HuH-7 (cell line): ENCODE measurements around the gene FAP.
A peak's percentile ranks its signal among the peaks of the same experiment; 100 is the strongest.

Experiments used
- DNase-seq: peaks from one replicate; pipeline ENCODE4 v3.0.0; 2011; ENCODE audit warnings: low spot score

FAP gene

GRCh38 chr2:162242586-162243280 lies 512 bp downstream of the FAP start:
- no peak for DNase-seq

DNA sequence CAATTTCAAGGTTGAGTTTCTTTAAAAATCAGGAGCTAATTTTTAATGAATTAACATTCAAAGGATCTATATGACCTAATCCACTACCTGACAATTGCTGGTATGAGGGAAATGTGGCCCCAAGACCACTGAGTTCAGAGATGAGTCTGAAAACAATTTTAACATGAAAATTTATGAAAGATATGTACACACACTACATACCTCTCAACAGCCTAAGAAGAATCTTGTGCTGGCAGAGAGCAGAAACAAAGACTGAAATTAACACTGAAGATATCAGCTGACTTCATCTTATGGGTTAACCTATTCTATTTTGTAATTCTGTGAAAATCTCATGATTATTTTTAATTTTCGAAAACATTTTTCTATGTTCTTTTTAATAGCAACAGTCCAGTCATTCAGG lies 1.7 kb downstream of the FAP start:
- DNase-seq: no peak

DNA sequence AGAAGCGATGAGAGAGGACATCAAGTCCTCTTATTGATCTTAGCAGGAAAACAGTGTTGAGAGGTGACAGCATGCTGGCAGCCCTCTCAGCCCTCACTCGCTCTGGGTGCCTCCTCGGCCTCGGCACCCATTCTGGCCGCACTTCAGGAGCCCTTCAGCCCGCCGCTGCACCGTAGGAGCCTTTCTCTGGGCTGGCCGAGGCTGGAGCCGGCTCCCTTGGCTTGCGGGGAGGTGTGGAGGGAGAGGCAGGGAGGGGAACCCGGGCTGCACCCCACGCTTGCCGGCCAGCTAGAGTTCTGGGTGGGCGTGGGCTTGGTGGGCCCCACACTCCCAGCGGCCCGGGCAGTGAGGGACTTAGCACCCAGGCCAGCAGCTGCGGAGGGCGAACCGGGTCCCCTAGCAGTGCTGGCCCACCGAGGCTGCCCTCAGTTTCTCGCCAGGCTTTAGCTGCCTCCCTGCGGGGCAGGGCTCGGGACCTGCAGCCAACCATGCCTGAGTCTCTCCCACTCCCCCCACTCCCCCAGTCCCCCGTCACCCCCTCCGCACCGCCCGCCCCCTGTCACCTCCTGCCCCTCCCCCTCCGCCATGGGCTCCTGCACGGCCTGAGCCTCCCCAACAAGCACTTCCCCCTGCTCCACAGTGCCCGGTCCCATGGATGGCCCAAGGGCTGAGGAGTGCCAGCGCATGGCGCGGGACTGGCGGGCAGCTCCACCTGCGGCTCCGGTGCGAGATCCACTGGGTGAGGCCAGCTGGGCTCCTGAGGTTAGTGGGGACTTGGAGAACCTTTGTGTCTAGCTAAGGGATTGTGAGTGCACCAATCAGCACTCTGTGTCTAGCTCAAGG lies 8.4 kb downstream of the FAP start:
- no peak for DNase-seq

GRCh38 chr2:162233197-162233596 lies 10.0 kb downstream of the FAP start:
- no peak for DNase-seq

- DNase-seq: no peak
Observed at GRCh38 chr2:162232671-162233070, 10.6 kb downstream of the FAP start.

- no peak for DNase-seq
Observed at GRCh38 chr2:162232027-162232426, 11.2 kb downstream of the FAP start.

GRCh38 chr2:162230761-162231160 lies 12.5 kb downstream of the FAP start:
- DNase-seq: no peak

DNA sequence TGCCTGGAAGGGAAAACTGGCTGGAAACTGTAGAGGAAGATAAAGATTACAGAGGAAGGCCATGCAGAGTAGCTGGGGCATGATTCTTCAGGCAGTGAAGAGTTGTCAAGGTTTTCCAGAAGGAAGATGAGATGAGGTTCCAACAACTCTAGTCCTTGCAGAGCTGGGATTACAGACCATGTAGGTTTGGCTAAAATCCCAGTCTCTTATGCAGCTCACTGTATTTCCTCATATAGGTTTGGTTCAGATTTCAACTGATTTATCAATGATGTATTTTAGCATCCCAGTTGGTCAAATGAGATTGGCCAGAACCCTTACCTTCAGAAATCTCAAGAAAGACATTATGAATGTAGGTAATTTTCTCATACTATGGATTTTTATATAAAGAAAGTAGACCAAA lies 16.4 kb downstream of the FAP start:
- no peak for DNase-seq

DNA sequence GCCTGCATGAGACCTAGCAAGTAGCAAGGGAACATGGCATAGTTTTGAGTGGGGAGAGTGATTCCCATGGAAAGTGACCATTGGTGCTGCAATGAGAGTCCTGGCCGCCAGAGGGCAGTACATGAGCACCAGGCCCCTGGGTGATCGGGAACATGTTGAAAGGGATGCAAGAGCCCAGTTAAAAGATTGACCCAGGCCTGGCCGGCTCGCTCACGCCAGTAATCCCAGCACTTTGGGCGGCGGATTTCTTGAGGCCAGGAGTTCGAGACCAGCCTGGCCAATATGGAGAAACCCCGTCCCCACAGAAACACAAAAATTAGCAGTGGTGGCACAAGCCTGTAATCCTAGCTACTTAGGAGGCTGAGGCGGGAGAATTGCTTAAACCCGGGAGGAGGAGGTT lies 22.2 kb downstream of the FAP start:
- peak; percentile 64 for DNase-seq

DNA sequence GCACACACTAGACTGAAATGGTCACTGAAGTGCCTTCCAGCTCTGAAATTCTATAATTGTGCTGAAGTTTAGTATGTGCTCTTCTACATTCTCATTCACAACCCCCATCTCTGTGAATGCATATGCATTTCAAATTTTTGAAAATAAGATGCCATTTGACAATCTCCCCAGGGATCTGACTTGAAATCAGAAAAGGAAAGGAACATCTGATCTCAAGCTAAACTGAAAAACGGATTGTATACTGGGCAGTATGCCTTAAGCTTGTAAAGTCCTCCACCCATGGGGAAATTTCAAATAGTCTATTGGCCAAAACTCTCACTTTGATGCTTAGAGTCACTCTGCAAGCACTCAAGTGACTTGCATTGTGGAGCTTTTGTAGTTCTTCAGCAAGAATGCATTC lies 22.9 kb downstream of the FAP start:
- DNase-seq: no peak

DNA sequence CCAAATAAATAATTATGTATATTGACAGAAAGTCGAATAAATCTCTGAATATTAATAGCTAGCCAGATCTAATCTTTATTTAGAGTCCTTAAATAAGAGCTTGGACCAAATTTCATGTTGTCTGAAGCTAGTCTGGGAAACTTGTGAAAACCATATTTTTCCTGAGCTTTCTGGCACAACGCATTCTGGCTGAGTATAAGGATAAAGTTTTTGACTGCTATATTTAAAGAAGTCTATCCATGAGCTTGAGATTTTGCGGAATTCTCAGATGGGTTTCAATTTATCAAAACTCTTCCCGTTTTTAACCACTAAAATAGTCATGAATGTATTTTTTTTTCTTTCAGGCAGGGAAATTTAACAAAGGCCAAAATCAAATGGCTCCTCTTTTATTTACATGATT lies 23.8 kb downstream of the FAP start:
- no peak for DNase-seq

DNA sequence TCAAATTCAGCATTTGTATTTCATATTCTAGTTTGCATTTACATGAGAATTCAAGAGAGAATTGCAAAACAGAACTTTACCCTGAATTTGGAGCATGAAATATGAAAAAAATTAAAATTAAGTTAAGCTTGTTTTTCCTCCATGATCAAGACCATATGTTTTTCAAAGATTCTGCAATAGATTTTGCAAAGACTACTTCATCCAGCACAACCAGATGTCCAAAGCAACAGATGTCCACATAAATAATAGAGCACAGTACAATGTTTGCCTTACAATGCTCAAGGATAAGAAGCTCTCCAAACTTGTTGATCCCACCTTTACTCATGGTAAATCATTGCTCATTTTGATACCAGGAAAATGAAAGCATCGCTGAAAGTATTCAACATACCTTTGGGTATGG lies 25.6 kb downstream of the FAP start:
- no peak for DNase-seq

- no peak for DNase-seq
Observed at GRCh38 chr2:162215162-162215561, 28.1 kb downstream of the FAP start.

- no peak for DNase-seq
Observed at GRCh38 chr2:162212366-162212765, 30.9 kb downstream of the FAP start.

DNA sequence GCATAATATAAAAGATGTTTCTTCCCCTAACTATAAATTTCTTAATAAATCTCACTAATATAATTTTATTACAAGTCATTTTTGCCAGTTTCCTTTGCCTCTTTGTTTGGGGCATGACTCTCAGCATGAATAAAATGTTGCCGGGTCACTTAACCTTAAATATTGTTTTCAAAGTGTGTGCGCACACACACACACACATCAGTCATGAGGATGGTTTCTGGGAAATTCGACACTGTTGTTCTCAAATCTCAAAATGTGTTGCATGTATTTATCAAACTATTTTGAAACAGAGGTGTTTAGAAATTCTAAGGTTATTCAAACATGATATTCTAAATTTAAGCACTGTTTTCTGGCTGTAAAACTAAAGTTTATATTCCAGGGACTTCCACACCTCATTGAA lies 31.5 kb downstream of the FAP start:
- no peak for DNase-seq

GRCh38 chr2:162210385-162210784 lies 32.9 kb downstream of the FAP start:
- no peak for DNase-seq

DNA sequence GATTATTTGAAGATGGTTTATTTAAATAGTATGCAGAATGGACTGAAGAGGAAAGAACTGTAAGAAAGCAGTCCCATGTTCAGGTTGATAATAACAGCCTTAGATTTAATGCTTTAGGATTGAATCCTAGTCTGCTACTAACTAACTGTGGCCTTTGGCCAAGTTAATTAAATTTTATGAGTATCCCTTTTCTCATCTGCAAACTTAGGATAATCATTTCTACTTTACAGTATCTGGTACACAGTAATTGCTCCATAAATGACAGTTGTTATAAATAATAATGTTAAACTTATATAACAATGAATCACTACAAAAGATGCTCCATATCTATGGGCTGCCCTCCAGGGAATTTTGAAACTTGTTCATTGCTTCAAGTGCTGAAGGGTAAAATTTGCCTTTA lies 41.0 kb downstream of the FAP start:
- no peak for DNase-seq

- no peak for DNase-seq
Observed at GRCh38 chr2:162200636-162201035, 42.6 kb downstream of the FAP start.

DNA sequence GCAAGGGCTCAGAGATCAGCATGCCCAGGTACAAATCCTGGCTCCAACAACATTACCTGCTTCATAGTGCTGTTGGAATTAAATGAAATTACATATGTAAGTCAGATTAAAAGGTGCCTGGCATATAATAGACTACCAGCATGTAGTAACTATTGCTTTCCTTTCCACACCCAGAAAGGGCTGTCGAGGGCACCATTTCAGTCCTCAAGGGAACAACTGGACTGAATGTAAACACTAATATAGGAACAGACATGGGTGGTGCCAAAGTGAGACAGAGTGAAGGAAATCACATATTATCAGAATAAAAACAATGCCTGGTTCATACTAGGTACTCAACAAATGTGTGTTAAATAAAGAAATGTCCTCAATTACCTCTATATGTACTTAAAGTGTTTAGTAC lies 43.3 kb downstream of the FAP start:
- DNase-seq: no peak

DNA sequence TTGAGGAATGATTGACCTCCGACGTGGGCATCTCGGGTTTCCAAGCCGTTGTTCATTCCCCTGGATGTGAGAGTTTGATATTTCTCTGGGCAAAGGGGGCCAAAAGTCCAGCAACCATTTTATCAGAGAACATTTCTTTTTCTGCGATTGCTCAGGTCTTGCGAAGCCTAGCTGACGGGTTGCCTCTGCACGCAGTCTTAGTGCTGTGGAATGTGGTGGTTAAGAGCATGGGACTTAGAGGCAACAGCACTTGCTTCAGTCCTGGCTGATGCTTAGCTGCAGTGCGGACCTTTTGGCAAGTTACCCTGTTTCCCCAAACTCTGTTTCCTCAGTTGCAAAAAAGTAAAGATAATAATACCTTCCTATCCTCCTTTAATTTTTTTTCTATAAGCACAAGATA lies 45.0 kb downstream of the FAP start:
- DNase-seq: no peak

GRCh38 chr2:162197069-162197825 lies 46.0 kb downstream of the FAP start:
- DNase-seq: no peak

DNA sequence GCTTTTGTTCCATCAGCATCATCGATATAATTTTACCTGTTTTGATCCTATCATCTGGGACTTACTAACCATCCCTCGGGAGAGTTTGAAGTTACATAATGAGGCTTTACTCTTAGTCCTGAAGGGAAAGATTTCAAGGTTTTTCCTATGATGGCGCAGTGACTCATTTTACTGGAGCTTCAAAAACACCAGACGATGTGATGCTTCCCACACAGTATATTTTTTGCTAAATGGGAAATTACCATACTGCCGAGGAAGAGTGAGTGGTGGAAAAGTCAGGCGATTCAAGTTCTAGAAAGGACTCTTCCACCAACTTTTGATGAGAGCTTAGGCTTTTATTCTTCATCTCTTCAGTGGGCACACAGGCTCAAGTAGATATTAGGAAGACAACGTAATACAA lies 46.6 kb downstream of the FAP start:
- DNase-seq: no peak

- no peak for DNase-seq
Observed at GRCh38 chr2:162188451-162188850, 54.8 kb downstream of the FAP start.
